Adrenal gland (tissue), 12 donors: ENCODE results near the gene TACR1. TPM values are rescaled to one million over a fixed set of nuclear protein-coding genes. Genes with fewer than 3 reads are reported as not detected.

Source experiments
- DNase-seq, 7 donors: peaks; one replicate each; pipeline ENCODE4 v3.0.0-alpha.2; 2019 to 2020
- H3K27ac ChIP-seq, 5 donors: fragments of 200-600 bp; sonication (generic) in 4 of 5; 1 replicate in 3 of 5; 2 replicates in 2 of 5; pipeline versions ENCODE4 v1.5.1 to v1.8.0; 2016 to 2020; ENCODE audit warnings: mild to moderate bottlenecking in 1 of 5
- H3K27me3 ChIP-seq: fragments of 200-600 bp; 2 replicates; pipeline ENCODE4 v1.8.0; 2021
- H3K36me3 ChIP-seq, 2 donors: fragments of 200-600 bp; replicated peaks in 1 of 2; 1 replicate in 1 of 2; 2 replicates in 1 of 2; pipeline versions ENCODE4 v1.5.1 to v1.8.0; 2018 to 2022
- H3K4me1 ChIP-seq, 2 donors: fragments of 200-600 bp; replicated peaks in 1 of 2; 1 replicate in 1 of 2; 2 replicates in 1 of 2; pipeline versions ENCODE4 v1.5.1 to v1.8.0; 2018 to 2021
- H3K4me3 ChIP-seq, 4 donors: fragments of 200-600 bp; sonication (generic) in 3 of 4; one replicate each; pipeline ENCODE4 v1.5.1; 2016 to 2018
- H3K9me3 ChIP-seq, 3 donors: fragments of 200-600 bp; sonication (generic) in 1 of 3; replicated peaks in 1 of 3; 1 replicate in 2 of 3; 2 replicates in 1 of 3; pipeline versions ENCODE4 v1.5.1 to v1.8.0; 2016 to 2021
- CTCF ChIP-seq, 6 experiments: fragments of 450-650 bp in 4 of 6; fragments of 200-600 bp in 2 of 6; sonication (generic) in 1 of 6; IDR thresholded peaks; 1 replicate in 5 of 6; 2 replicates in 1 of 6; pipeline versions ENCODE4 v1.5.1 to v1.8.0; 2016 to 2021; ENCODE audit warnings: antibody characterized with exemption in 6 of 6, mild to moderate bottlenecking in 2 of 6, moderate library complexity in 1 of 6
- POLR2A ChIP-seq, 2 donors: fragments of 450-650 bp; IDR thresholded peaks; one replicate each; pipeline ENCODE4 v1.6.1; 2017; ENCODE audit warnings: antibody characterized with exemption in 2 of 2, mild to moderate bottlenecking in 2 of 2, moderate library complexity in 1 of 2
- WGBS, 4 donors: extraction: QIAGEN DNeasy Blood & Tissue Kit in 2 of 4; methylation state at CpG; one replicate each; pipeline versions ENCODE4 v1.1.5 to v1.1.7; 2013 to 2017; 5-methylcytosine and 5-hydroxymethylcytosine counted together
- intact Hi-C, 2 donors: fragments of 100-400 bp; cut with DNase I; formaldehyde crosslinking; loops; one replicate each; pipeline versions ENCODE4 v1.14.1 to v1.15.0; 2022 to 2023
- polyA plus RNA-seq, 3 donors: library from polyadenylated mRNA; stranded (reverse); fragments of 200-250 nt in 2 of 3; fragments of 350-450 nt in 1 of 3; fragmentation: Illumina TruSeq in 1 of 3; extraction: RNeasy Lipid Tissue Mini Kit (QIAGEN cat#74804) in 1 of 3; gene quantifications; one replicate each; pipeline ENCODE4 v1.2.3, GENCODE V29; 2013 to 2014
- total RNA-seq, 9 donors: library from RNA; depleted of rRNA in 4 of 9; stranded (reverse); fragments of >200 nt in 4 of 9; fragments of 120-200 nt in 1 of 9; fragmentation: NEBNext Ultra II Directional in 1 of 9; extraction: Animal tissue kit (Norgen Biotek cat#: 25700) in 1 of 9; gene quantifications; one replicate each; pipeline versions ENCODE4 v1.1.0 to v1.2.4, GENCODE V29; 2013 to 2023
- donor health status: healthy with polysubstance abuse.
- donor health status: Bipolar disorder and iron deficiency.
- donor health status: DM: yes; HTN: yes; CAD: no.
- donor health status: DM: no; HTN: no; CAD: no.
- donor health status: DM: no; HTN: no; CAD: no.
- donor health status: DM: yes; HTN: yes; CAD: no.

The TACR1 gene
- total and polyA plus RNA-seq, 12 donors = 0.15 to 1.9 (median 0.41) TPM; not detected in 1

GRCh38 chr2:75098856-75099255, 100.5 kb downstream of the TACR1 start:
- 32 to 45% (median 41%) methylated on average over 2 of the region's 2 CpGs for WGBS, 4 donors
- Histone ChIP-seq H3K9me3 (no peaks in the 10 kb centered on the region), H3K27me3 (no peaks in the 10 kb centered on the region), H3K27ac (no peak overlapping the region), H3K36me3 (no peaks in the 10 kb centered on the region), H3K4me1 (no peaks in the 10 kb centered on the region), H3K4me3 (no peak overlapping the region)
- TF ChIP-seq CTCF (IDR thresholded peaks at IDR 0.05) (peak in 5 of 6 experiments; percentile 5 to 40 (median 36)), POLR2A (IDR thresholded peaks at IDR 0.05) (no peak)
- peak in 1 of 7 donors; percentile 15 for DNase-seq
- intact Hi-C loops = no loop called here

- Histone ChIP-seq H3K27me3 (no peaks in the 10 kb centered on the region), H3K9me3 (no peaks in the 10 kb centered on the region), H3K27ac (no peak overlapping the region), H3K4me3 (no peak overlapping the region), H3K36me3 (no peaks in the 10 kb centered on the region), H3K4me1 (no peaks in the 10 kb centered on the region)
- DNase-seq = no peak
- 70 to 92% (median 84%) methylated on average over 1 of the region's 1 CpG for WGBS, 4 donors
- intact Hi-C loops = no loop called here
- no peak for TF ChIP-seq POLR2A (IDR thresholded peaks at IDR 0.05)
- no peak for TF ChIP-seq CTCF (IDR thresholded peaks at IDR 0.05)
These were observed 101.5 kb downstream of the TACR1 start for GRCh38 chr2:75097831-75098230.

- H3K4me1 ChIP-seq = no peaks in the 10 kb centered on the region
- no peak overlapping the region for H3K4me3 ChIP-seq
- H3K36me3 ChIP-seq = no peaks in the 10 kb centered on the region
- WGBS, 4 donors = 89 to 96% (median 93%) methylated on average over 1 of the region's 1 CpG
- no peak for TF ChIP-seq POLR2A (IDR thresholded peaks at IDR 0.05)
- TF ChIP-seq CTCF (IDR thresholded peaks at IDR 0.05) = no peak
- intact Hi-C loops = no loop called here
- no peak overlapping the region for H3K27ac ChIP-seq
- no peaks in the 10 kb centered on the region for H3K9me3 ChIP-seq
- H3K27me3 ChIP-seq = no peaks in the 10 kb centered on the region
- no peak for DNase-seq
These were observed 104.9 kb downstream of the TACR1 start for GRCh38 chr2:75094405-75094804.

GRCh38 chr2:75090770-75091515, 108.4 kb downstream of the TACR1 start:
- Histone ChIP-seq H3K36me3 (no peaks in the 10 kb centered on the region), H3K9me3 (no peaks in the 10 kb centered on the region), H3K4me1 (no peaks in the 10 kb centered on the region), H3K27ac (no peak overlapping the region), H3K27me3 (no peaks in the 10 kb centered on the region), H3K4me3 (no peak overlapping the region)
- TF ChIP-seq CTCF (IDR thresholded peaks at IDR 0.05) (no peak), POLR2A (IDR thresholded peaks at IDR 0.05) (no peak)
- DNase-seq = no peak
- intact Hi-C loops = no loop called here
- WGBS, 4 donors = 82 to 91% (median 85%) methylated on average over 5 of the region's 5 CpGs
